Progenitor cell of endocrine pancreas (in vitro differentiated cells): ENCODE measurements around the gene SP3. TPM values are rescaled to one million over a fixed set of nuclear protein-coding genes. Genes with fewer than 3 reads are reported as not detected.

ENCODE experiments used
- DNase-seq: peaks from one replicate; pipeline ENCODE4 v3.0.0; 2021; ENCODE audit warnings: low spot score; ENCODE audit not compliant: unreplicated experiment
- H3K27ac Mint-ChIP-seq: 2 replicates; pipeline ENCODE4 v1.8.0; 2021; ENCODE audit warnings: mild to moderate bottlenecking, moderate library complexity, mixed read lengths
- H3K27me3 Mint-ChIP-seq: 2 replicates; pipeline ENCODE4 v1.8.0; 2021; ENCODE audit warnings: mixed read lengths
- H3K36me3 Mint-ChIP-seq: 2 replicates; pipeline ENCODE4 v1.8.0; 2022; ENCODE audit warnings: mixed read lengths; ENCODE audit not compliant: insufficient read depth
- H3K4me1 Mint-ChIP-seq: 2 replicates; pipeline ENCODE4 v1.8.0; 2021; ENCODE audit warnings: low read depth, mixed read lengths
- H3K4me3 Mint-ChIP-seq: 2 replicates; pipeline ENCODE4 v1.8.0; 2021; ENCODE audit warnings: low read depth, mild to moderate bottlenecking, moderate library complexity, mixed read lengths
- H3K9me3 Mint-ChIP-seq: 2 replicates; pipeline ENCODE4 v1.8.0; 2021; ENCODE audit warnings: low read depth, mixed read lengths
- CTCF ChIP-seq: fragments of 200-600 bp; sonication (generic); IDR thresholded peaks from one replicate; pipeline ENCODE4 v1.5.0; 2021; ENCODE audit warnings: antibody characterized with exemption, mild to moderate bottlenecking; ENCODE audit not compliant: unreplicated experiment
- total RNA-seq: library from RNA; stranded (reverse); gene quantifications from 2 replicates; pipeline ENCODE4 v1.2.1, GENCODE V29; 2021

The SP3 gene
- total RNA-seq, 1 donor from 2014 or later = 96.9 TPM

- H3K27ac Mint-ChIP-seq = no peak overlapping the region
- H3K27me3 Mint-ChIP-seq = no peaks in the 10 kb centered on the region
- H3K9me3 Mint-ChIP-seq = no peaks in the 10 kb centered on the region
- H3K4me3 Mint-ChIP-seq = no peak overlapping the region
- no peak for DNase-seq
- no peak for TF ChIP-seq CTCF
- peaks cover 28% of the 10 kb centered on the region for H3K36me3 Mint-ChIP-seq
- H3K4me1 Mint-ChIP-seq = peaks cover 32% of the 10 kb centered on the region
Measured at GRCh38 chr2:173909846-173910245, 55.3 kb downstream of the SP3 start.

- Mint-ChIP-seq H3K9me3 (no peaks in the 10 kb centered on the region), H3K36me3 (peaks cover 25% of the 10 kb centered on the region), H3K27ac (no peak overlapping the region), H3K4me3 (no peak overlapping the region), H3K4me1 (peaks cover 12% of the 10 kb centered on the region), H3K27me3 (no peaks in the 10 kb centered on the region)
- no peak for TF ChIP-seq CTCF
- DNase-seq = no peak
Measured at GRCh38 chr2:173906626-173907025, 58.5 kb downstream of the SP3 start.

DNA sequence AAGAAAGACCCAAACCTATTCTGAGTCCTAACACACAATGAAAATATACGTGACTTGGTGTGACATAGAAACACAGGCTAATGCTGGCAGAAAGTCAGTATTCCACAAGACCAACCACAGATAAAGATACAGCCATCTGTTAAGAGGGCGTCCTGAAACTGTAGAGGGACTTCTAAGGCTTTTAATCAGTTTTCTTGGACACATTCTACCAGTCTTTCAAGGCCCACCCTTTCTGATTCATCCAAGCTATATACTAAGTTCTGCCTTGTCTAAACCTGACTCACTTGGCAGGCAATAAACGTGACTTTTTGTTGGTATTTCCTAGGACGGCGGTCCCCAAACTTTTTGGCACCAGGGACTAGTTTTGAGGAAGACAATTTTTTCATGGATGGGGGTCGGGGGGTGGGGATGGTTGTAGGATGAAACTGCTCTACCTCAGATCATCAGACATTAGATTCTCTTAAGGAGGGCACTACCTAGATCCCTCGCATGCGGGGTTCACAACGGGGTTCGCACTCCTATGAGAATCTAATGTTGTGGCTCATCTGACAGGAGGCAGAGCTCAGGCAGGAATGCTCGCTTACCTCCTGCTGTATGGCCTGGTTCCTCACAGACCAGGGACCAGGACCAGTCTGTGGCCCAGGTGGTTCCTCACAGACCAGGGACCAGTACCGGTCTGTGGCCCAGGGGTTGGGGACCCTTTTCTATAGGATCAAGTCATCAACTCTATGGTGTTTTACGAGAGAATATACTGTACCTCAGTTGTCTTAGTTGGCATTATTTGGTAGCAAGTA, 61.4 kb downstream of the SP3 start:
- Mint-ChIP-seq H3K4me3 (no peak overlapping the region), H3K36me3 (peaks cover 15% of the 10 kb centered on the region), H3K4me1 (no peaks in the 10 kb centered on the region), H3K27ac (no peak overlapping the region), H3K9me3 (no peaks in the 10 kb centered on the region), H3K27me3 (no peaks in the 10 kb centered on the region)
- no peak for TF ChIP-seq CTCF
- DNase-seq = no peak

DNA sequence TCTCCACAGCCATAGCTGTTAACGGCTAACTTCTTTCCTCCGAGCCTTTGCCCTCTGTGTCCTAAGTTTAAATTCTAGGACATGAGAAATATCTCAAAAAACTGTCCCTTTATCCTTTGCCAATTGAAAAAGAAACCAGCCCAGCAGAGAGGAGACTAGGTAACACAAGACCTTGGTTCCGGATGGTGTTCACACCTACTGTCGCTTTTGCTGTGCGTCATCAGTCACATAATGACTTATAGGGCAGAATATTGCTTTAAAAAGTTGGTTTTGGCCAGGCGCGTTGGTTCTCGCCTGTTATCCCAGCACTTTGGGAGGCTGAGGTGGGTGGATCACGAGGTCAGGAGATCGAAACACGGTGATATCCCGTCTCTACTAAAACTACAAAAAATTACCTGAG, 66.2 kb downstream of the SP3 start:
- Mint-ChIP-seq H3K27me3 (no peaks in the 10 kb centered on the region), H3K9me3 (no peaks in the 10 kb centered on the region), H3K4me1 (no peaks in the 10 kb centered on the region), H3K4me3 (no peak overlapping the region), H3K27ac (no peak overlapping the region), H3K36me3 (no peaks in the 10 kb centered on the region)
- no peak for DNase-seq
- TF ChIP-seq CTCF = no peak

GRCh38 chr2:173898178-173898668, 67.0 kb downstream of the SP3 start:
- no peak for TF ChIP-seq CTCF

More at GRCh38 chr2:173898178-173898668, 67.0 kb downstream of the SP3 start:
- no peak overlapping the region for H3K4me3 Mint-ChIP-seq
- H3K9me3 Mint-ChIP-seq = no peaks in the 10 kb centered on the region
- no peaks in the 10 kb centered on the region for H3K36me3 Mint-ChIP-seq
- DNase-seq = no peak
- H3K4me1 Mint-ChIP-seq = no peaks in the 10 kb centered on the region
- H3K27me3 Mint-ChIP-seq = no peaks in the 10 kb centered on the region
- no peak overlapping the region for H3K27ac Mint-ChIP-seq
